NCI-H774 (cell line): ENCODE data around the gene SLC15A1.
"Not testable (repeated sequence)": the region's sequence is repeated elsewhere in the genome, so short reads cannot be mapped to it uniquely, and the experiment has no call there.

Experiments
- DNase-seq: peaks from one replicate; lab custom pipeline; 2025; lab: John Stamatoyannopoulos, UW

SLC15A1 gene

GRCh38 chr13:98781470-98781869 lies 29.0 kb upstream of the SLC15A1 start:
- no peak for DNase-seq

DNA sequence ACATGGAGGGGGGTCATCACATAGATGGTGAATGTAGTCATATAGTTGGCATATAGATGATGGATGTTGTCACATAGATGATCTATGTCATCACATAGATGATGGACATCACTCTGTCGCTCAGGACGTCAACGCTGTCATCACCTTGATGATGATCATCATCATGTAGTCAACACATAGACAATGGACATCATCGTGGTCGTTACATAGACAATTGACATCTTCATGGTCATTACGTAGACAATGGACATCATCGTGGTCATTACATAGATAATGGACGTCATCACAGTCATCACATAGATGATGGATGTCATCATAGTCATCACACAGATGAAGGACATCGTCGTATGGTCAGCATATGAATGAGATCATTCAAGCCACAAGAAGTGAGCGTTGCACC lies 28.6 kb upstream of the SLC15A1 start:
- no peak for DNase-seq

- DNase-seq, result no peak
Measured at GRCh38 chr13:98780451-98780850, 28.0 kb upstream of the SLC15A1 start.

GRCh38 chr13:98779695-98780094 lies 27.2 kb upstream of the SLC15A1 start:
- no peak for DNase-seq

- DNase-seq, result no peak
Measured at GRCh38 chr13:98778749-98779148, 26.3 kb upstream of the SLC15A1 start.

DNA sequence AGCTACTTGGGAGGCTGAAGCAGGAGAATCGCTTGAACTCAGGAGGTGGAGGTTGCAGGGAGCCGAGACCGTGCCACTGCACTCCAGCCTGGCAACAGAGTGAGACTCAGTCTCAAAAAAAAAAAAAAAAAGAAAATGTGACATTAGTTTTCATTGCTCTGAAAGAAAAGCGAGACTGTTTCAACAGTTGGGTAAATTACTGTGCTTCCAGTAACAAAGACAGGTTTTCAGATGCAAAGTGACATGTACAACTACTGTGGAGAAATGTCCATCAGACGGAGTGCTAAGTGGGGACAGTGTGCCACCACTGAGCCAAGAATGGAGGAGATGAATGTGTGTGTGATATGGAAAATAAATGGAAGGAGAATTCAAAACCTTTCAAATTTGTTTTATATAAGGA lies 24.2 kb upstream of the SLC15A1 start:
- no peak for DNase-seq

DNA sequence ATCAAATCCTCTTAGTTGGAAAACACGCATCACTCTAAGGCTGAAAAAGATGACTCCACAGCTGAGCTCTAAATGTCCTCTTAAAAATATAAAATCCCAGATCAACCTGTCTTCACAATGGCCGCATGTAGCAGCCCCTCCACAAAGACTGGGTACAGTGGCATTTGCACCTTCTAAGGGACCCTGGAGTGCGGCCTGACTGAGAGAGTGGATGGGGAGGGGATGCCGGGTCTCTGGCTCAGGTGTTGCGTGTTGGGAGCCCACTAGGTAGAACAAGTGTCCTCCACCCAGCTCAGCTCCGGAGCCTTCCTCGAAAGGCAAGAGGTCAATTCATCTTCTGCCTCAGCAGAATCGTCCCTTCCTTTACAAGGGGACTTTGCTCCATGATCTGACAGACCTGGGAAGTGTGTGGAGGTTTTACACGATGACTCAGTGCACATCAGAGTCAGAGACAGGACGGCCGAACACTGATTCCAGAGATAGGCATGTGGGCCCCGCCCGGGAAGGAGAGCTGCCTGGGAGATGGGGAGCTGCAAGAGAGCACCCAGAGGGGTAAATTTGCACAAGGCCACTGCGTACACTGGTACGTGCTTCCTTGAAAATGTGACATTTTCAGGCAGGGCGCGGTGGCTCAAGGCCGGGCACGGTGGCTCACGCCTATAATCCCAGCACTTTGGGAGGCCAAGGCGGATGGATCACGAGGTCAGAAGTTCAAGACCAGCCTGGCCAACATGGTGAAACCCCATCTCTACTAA lies 23.5 kb upstream of the SLC15A1 start:
- no peak for DNase-seq

DNA sequence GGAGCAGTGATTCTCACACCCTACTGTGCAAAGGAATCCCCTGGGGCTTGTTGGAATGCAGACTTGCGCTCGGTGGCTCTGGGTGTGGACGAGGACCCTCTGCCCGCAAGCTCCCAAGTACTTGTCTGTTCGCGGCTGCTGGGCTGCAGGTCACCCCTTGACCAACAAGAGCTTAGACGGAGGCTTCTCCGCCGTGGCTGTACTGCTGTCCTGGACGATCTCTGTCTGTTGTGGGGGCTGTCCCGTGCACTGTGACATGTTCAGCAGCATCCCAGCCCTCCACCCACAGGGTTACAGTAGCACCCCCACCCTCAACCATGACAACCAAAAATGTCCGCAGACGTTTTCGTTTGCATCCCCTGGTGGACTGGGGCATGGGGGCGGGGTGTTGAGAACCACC lies 22.9 kb upstream of the SLC15A1 start:
- DNase-seq, result no peak

- no peak for DNase-seq
Measured at GRCh38 chr13:98774776-98775175, 22.3 kb upstream of the SLC15A1 start.

- DNase-seq, result no peak
Measured at GRCh38 chr13:98773921-98774320, 21.4 kb upstream of the SLC15A1 start.

GRCh38 chr13:98772794-98773452 lies 20.5 kb upstream of the SLC15A1 start:
- no peak for DNase-seq

DNA sequence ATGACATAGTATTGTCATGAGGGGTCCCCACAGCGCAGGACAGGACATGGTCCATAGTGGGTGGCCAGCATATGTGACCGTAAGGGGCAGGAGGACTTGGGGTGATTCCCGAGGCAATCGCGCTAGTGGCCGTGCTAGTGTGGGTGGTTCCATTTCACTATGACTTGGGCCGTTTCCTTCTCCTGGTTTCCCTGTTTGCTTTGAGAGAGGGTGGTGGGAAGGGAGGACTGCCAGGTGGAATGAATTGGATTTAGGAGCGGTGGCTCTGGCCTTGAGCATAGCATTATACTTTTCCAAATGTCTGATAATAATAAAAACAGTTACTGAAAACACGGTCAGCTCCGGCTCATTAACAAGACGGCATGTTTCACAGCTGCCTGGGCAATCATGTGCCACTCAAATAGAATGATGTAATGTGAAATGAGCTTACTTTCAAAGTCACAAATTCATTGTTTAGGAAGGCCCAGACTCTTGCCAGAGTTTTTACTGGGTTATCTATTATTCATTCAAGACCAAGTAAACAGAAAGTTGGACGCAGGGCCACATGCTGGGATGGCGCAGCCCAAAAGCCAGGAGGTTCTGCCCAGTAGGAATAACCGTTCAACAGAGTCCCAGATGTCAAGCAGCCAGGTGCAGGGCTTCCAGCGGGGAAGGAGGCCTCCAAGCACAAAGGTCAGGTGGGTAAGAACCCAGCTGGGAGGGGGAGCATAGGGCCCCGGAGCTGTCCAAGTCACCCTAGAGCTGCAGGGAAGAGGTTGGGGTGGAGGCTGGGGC lies 19.6 kb upstream of the SLC15A1 start:
- peak; percentile 65 for DNase-seq

DNA sequence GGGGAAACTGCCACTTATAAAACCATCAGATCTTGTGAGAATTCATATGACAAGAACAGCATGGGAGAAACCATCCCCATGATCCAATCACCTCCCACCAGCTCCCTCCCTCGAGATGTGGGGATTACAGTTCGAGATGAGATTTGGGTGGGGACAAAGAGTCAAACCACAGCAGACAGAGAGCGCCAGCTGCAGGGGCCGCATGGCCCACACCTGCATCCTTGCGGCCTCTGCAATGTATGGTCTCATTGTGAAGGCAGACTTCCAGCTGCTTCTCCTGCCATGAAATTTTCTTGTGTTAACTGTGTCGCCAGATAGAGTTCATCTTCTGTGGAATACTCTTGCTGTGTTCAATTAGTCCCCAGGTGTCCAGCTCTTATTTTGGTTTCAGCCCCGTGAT lies 17.3 kb upstream of the SLC15A1 start:
- no peak for DNase-seq

DNA sequence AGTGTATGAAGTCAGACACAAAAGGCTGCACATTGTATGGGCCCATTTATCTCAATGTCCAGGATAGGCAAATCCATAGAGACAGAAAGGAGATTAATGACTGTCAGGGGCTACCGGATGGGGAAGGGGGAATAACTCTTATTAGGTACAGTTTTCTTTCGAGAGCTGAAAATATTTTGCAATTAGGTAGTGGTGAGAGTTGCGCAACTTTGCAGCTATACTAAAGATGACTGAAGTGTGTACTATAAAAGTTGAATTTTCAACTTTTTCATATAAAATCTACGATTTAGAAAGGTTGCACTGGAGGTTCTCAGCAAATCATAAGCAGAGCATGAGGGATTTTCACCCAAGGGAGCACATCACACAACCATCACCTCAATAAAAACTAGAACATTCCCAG lies 16.1 kb upstream of the SLC15A1 start:
- DNase-seq, result no peak

- DNase-seq, result no peak
Measured at GRCh38 chr13:98766697-98767096, 14.2 kb upstream of the SLC15A1 start.

GRCh38 chr13:98765996-98766519 lies 13.6 kb upstream of the SLC15A1 start:
- DNase-seq, result peak; percentile 17

GRCh38 chr13:98761986-98762616 lies 9.6 kb upstream of the SLC15A1 start:
- DNase-seq, result no peak

- no peak for DNase-seq
Measured at GRCh38 chr13:98761126-98761985, 8.9 kb upstream of the SLC15A1 start.

- no peak for DNase-seq
Measured at GRCh38 chr13:98755729-98756128, 3.3 kb upstream of the SLC15A1 start.

- no peak for DNase-seq
Measured at GRCh38 chr13:98755116-98755515, 2.6 kb upstream of the SLC15A1 start.

GRCh38 chr13:98754468-98754867 lies 2.0 kb upstream of the SLC15A1 start:
- not testable (repeated sequence) for DNase-seq
